K562 (cell line): ENCODE results near the gene TWSG1.

Source experiments
- ATF7 ChIP-seq: fragments of 450-650 bp; IDR thresholded peaks from 2 replicates; pipeline ENCODE4 v1.7.1; 2014; ENCODE audit warnings: mild to moderate bottlenecking, moderate library complexity
- ESRRA ChIP-seq: fragments of 450-650 bp; IDR thresholded peaks from 2 replicates; pipeline ENCODE4 v1.6.1; 2014; ENCODE audit warnings: low read depth, mild to moderate bottlenecking, moderate library complexity, borderline replicate concordance
- TF ChIP-seq, protein P1 (sequence below), 3 experiments: IDR thresholded peaks in 2 of 3; conservative IDR thresholded peaks in 1 of 3; 2 replicates each; pipeline ENCODE4 v1.5.1; 2011 to 2012; ENCODE audit warnings: low read length in 3 of 3, mild to moderate bottlenecking in 3 of 3, control low read depth in 2 of 3, improper control_type of control experiment in 1 of 3, inconsistent platforms in 1 of 3, low read depth in 1 of 3, mixed read lengths in 1 of 3, moderate library complexity in 1 of 3; ENCODE audit not compliant: insufficient read depth in 2 of 3

DNA sequence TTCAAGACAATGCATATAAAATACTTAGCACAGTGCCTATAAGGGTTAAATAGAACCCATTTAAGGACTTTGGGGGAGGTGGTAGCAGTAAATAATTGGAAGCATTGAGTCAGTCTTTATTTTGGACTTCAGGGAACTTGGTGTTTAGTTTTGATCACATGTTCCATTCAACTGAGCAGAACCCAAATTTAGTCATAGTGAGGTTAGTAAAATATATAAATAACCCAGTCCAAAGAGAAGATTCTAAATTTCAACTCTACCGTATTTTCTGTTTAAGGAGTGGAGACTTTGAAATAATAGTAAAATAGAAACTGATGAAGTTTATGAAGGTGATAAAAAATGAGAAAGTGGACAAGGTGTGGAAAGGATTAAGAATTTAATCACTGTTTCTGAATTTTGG lies 19.7 kb downstream of the TWSG1 start:
- TF ChIP-seq ESRRA (no peak), ATF7 (no peak)
- TF ChIP-seq, protein P1, sequence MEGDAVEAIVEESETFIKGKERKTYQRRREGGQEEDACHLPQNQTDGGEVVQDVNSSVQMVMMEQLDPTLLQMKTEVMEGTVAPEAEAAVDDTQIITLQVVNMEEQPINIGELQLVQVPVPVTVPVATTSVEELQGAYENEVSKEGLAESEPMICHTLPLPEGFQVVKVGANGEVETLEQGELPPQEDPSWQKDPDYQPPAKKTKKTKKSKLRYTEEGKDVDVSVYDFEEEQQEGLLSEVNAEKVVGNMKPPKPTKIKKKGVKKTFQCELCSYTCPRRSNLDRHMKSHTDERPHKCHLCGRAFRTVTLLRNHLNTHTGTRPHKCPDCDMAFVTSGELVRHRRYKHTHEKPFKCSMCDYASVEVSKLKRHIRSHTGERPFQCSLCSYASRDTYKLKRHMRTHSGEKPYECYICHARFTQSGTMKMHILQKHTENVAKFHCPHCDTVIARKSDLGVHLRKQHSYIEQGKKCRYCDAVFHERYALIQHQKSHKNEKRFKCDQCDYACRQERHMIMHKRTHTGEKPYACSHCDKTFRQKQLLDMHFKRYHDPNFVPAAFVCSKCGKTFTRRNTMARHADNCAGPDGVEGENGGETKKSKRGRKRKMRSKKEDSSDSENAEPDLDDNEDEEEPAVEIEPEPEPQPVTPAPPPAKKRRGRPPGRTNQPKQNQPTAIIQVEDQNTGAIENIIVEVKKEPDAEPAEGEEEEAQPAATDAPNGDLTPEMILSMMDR (IDR thresholded peaks at IDR 0.05 in 2 of 3, conservative IDR thresholded peaks at IDR 0.05 in 1 of 3; ENCODE audit: insufficient read depth in 2 of 3, low read depth in 1 of 3, low read length in 3 of 3): no peak
